ENCODE data around the gene RPS6KL1. TPM values are rescaled to one million over a fixed set of nuclear protein-coding genes. Genes with fewer than 3 reads are reported as not detected.

RPS6KL1 gene
- total and polyA plus RNA-seq, 11 donors, result 8.3 to 26.8 (median 17.8) TPM

- WGBS, 4 donors, result 77 to 86% (median 82%) methylated on average over 11 of the region's 11 CpGs
- no peak for DNase-seq
Observed at GRCh38 chr14:74962046-74962445, 39.0 kb upstream of the RPS6KL1 start.

DNA sequence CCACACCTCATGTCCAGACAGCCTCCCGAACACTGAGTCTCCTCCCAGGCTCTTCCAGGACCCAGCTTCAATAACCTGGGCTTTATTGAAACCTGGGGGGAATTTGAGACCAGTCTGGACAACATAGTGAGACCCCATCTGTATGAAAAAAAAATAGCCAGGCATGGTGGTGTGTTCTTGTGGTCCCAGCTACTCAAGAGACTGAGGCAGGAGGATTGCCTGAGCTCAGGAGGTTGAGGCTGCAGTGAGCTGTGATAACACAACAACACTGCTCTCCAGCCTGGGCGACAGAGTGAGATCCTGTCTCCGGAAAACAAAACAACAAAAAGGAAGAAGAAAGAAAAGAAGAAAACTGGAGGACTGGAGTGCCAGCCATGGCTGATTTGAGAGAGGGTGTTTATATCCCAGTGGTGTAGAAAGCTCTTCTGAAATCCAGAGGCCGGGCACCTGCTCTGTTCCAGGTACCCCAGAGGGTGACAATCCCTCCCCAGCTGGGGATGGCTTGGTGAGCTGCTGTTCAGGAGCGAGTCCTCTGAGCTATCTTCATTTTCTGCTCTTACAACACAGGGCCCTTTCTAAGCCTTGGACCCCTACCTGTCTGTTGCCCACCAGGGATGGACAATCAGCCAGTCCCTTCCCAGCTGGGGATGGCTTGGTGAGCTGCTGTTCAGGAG is 38.3 kb upstream of the RPS6KL1 start:
- 72 to 88% (median 82%) methylated on average over 4 to 5 of the region's 5 CpGs for WGBS, 4 donors
- ATAC-seq (no peak), DNase-seq (no peak)
- Histone ChIP-seq H3K27ac (no peak overlapping the region), H3K27me3 (no peaks in the 10 kb centered on the region), H3K4me3 (no peak overlapping the region), H3K36me3 (no peaks in the 10 kb centered on the region), H3K9me3 (no peaks in the 10 kb centered on the region), H3K4me1 (peaks cover 0 to 36% (median 16%) of the 10 kb centered on the region in 12 donors)
- no peak for TF ChIP-seq CTCF (IDR thresholded peaks at IDR 0.05)
- TF ChIP-seq POLR2A (IDR thresholded peaks at IDR 0.05), result no peak
- intact Hi-C loops (cut with DNase I), result no loop called here

More at GRCh38 chr14:74962046-74962445, 39.0 kb upstream of the RPS6KL1 start:
- Histone ChIP-seq H3K4me3 (no peak overlapping the region), H3K9me3 (no peaks in the 10 kb centered on the region), H3K36me3 (no peaks in the 10 kb centered on the region), H3K27ac (peak overlapping the region in 1 of 12 donors; percentile 29), H3K4me1 (peaks cover 0 to 35% (median 16%) of the 10 kb centered on the region in 12 donors), H3K27me3 (no peaks in the 10 kb centered on the region)
- ATAC-seq, result no peak
- no peak for TF ChIP-seq CTCF (IDR thresholded peaks at IDR 0.05)
- TF ChIP-seq POLR2A (IDR thresholded peaks at IDR 0.05), result no peak
- intact Hi-C loops (cut with DNase I), result no loop called here

DNA sequence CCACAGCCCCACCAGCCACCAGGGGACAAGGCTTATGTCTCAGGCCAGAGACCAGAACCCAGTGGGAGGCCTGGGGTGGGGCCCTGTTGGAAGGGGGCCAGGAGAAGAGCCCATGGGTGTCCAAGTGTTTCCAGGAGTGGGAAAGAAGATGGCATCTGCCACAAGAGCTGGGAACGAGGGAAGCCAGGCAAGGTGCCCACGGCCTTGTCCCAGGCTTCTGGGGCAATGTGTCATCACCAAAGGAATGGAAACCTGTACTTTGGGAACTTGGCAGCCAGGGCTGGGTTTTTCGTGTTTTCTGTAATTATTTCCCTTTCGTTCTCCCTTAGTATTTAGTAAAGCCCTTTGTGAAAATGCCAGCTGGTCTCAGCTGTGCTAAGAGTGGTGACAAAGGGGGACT is 37.7 kb upstream of the RPS6KL1 start:
- Histone ChIP-seq H3K9me3 (no peaks in the 10 kb centered on the region), H3K27me3 (no peaks in the 10 kb centered on the region), H3K4me1 (peaks cover 0 to 37% (median 17%) of the 10 kb centered on the region in 12 donors), H3K4me3 (no peak overlapping the region), H3K36me3 (no peaks in the 10 kb centered on the region), H3K27ac (no peak overlapping the region)
- DNase-seq (no peak), ATAC-seq (no peak)
- intact Hi-C loops (cut with DNase I), result no loop called here
- 81 to 90% (median 87%) methylated on average over 4 of the region's 4 CpGs for WGBS, 4 donors
- no peak for TF ChIP-seq POLR2A (IDR thresholded peaks at IDR 0.05)
- TF ChIP-seq CTCF (IDR thresholded peaks at IDR 0.05), result no peak

- Histone ChIP-seq H3K27ac (no peak overlapping the region), H3K4me1 (peaks cover 0 to 41% (median 15%) of the 10 kb centered on the region in 12 donors), H3K36me3 (no peaks in the 10 kb centered on the region), H3K9me3 (no peaks in the 10 kb centered on the region), H3K4me3 (no peak overlapping the region), H3K27me3 (peaks cover 0 to 7% (median 0%) of the 10 kb centered on the region in 9 donors)
- TF ChIP-seq CTCF (IDR thresholded peaks at IDR 0.05), result no peak
- no peak for ATAC-seq
- 87 to 93% (median 89%) methylated on average over 5 of the region's 5 CpGs for WGBS, 4 donors
- intact Hi-C loops (cut with DNase I), result no loop called here
- DNase-seq, result no peak
Observed at GRCh38 chr14:74959596-74960180, 36.6 kb upstream of the RPS6KL1 start.

Data from heart left ventricle (tissue), 16 donors.